Glutamatergic neuron (in vitro differentiated cells): ENCODE data around the gene FARP1. TPM values are rescaled to one million over a fixed set of nuclear protein-coding genes. Genes with fewer than 3 reads are reported as not detected.

Source experiments
- DNase-seq: peaks from one replicate; pipeline ENCODE4 v3.0.0; 2022
- H3K27ac Mint-ChIP-seq: one replicate; pipeline ENCODE4 v1.8.0; 2020; ENCODE audit warnings: mild to moderate bottlenecking, mixed read lengths, inconsistent platforms; ENCODE audit not compliant: unreplicated experiment
- H3K27me3 Mint-ChIP-seq: one replicate; pipeline ENCODE4 v1.8.0; 2020; ENCODE audit warnings: mild to moderate bottlenecking, moderate library complexity, mixed read lengths, inconsistent platforms; ENCODE audit not compliant: unreplicated experiment
- H3K36me3 Mint-ChIP-seq: one replicate; pipeline ENCODE4 v1.8.0; 2020; ENCODE audit warnings: mild to moderate bottlenecking, mixed read lengths, inconsistent platforms; ENCODE audit not compliant: unreplicated experiment
- H3K4me1 Mint-ChIP-seq: one replicate; pipeline ENCODE4 v1.8.0; 2020; ENCODE audit warnings: mild to moderate bottlenecking, low read depth, mixed read lengths, inconsistent platforms; ENCODE audit not compliant: unreplicated experiment
- H3K4me3 Mint-ChIP-seq: one replicate; pipeline ENCODE4 v1.8.0; 2020; ENCODE audit warnings: mild to moderate bottlenecking, mixed read lengths, inconsistent platforms; ENCODE audit not compliant: unreplicated experiment
- H3K9me3 Mint-ChIP-seq: one replicate; pipeline ENCODE4 v1.8.0; 2020; ENCODE audit warnings: mild to moderate bottlenecking, moderate library complexity, mixed read lengths, inconsistent platforms; ENCODE audit not compliant: unreplicated experiment
- total RNA-seq: library from RNA; stranded (reverse); fragmentation: NEBNext Ultra II Directional; extraction: Animal tissue kit (Norgen Biotek cat#: 25700); gene quantifications from one replicate; pipeline ENCODE4 v1.2.1, GENCODE V29; 2021; ENCODE audit not compliant: unreplicated experiment
- TF ChIP-seq, protein P1 (sequence below): fragments of 200-600 bp; sonication (generic); IDR thresholded peaks from one replicate; pipeline ENCODE4 v1.5.0; 2021; ENCODE audit not compliant: partially characterized antibody, unreplicated experiment

The FARP1 gene
- total RNA-seq, 1 donor from 2014 or later: 233 TPM

DNA sequence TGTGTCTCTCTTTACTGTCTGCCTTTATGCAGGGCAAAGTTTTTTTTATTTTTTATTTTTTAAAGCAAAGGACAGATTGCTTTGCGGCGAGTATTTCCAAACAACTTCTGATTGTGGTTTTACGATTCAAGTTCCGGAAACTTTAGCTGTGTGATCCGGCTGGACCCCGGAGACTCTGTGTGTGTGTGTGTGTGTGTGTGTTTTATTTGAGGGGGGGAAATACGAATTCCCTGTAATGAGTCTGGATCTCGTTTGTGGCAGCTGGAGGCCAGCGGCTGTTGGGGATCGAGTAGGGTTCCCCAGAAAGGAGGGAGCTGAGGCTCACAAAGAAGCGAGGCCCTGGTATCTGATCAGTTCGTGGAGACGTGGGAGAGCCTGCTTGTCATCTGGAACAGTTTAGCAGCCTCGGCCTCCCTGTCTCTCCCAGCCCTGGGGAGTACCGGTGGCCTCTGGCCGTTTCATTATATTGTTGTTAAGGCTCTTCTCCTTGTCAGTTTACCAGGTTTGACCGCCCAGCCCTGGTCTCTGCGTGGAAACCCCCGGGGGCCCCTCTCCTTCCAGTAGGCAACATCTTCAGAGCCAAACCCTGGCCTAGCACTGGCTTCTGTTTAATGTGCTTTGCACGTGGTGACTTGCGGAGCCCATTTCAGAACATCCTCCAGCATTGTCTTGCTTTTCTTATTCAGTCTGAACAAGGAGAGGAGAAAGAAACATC, 1.3 kb downstream of the FARP1 start:
- peak; percentile 46 for DNase-seq
- H3K27ac Mint-ChIP-seq: peak overlapping the region; percentile 97
- H3K4me3 Mint-ChIP-seq: peak overlapping the region; percentile 92
- no peaks in the 10 kb centered on the region for H3K36me3 Mint-ChIP-seq
- TF ChIP-seq, protein P1, sequence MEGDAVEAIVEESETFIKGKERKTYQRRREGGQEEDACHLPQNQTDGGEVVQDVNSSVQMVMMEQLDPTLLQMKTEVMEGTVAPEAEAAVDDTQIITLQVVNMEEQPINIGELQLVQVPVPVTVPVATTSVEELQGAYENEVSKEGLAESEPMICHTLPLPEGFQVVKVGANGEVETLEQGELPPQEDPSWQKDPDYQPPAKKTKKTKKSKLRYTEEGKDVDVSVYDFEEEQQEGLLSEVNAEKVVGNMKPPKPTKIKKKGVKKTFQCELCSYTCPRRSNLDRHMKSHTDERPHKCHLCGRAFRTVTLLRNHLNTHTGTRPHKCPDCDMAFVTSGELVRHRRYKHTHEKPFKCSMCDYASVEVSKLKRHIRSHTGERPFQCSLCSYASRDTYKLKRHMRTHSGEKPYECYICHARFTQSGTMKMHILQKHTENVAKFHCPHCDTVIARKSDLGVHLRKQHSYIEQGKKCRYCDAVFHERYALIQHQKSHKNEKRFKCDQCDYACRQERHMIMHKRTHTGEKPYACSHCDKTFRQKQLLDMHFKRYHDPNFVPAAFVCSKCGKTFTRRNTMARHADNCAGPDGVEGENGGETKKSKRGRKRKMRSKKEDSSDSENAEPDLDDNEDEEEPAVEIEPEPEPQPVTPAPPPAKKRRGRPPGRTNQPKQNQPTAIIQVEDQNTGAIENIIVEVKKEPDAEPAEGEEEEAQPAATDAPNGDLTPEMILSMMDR: no peak
- peaks cover 15% of the 10 kb centered on the region for H3K27me3 Mint-ChIP-seq
- H3K9me3 Mint-ChIP-seq: peaks cover 16% of the 10 kb centered on the region
- H3K4me1 Mint-ChIP-seq: peaks cover 24% of the 10 kb centered on the region

DNA sequence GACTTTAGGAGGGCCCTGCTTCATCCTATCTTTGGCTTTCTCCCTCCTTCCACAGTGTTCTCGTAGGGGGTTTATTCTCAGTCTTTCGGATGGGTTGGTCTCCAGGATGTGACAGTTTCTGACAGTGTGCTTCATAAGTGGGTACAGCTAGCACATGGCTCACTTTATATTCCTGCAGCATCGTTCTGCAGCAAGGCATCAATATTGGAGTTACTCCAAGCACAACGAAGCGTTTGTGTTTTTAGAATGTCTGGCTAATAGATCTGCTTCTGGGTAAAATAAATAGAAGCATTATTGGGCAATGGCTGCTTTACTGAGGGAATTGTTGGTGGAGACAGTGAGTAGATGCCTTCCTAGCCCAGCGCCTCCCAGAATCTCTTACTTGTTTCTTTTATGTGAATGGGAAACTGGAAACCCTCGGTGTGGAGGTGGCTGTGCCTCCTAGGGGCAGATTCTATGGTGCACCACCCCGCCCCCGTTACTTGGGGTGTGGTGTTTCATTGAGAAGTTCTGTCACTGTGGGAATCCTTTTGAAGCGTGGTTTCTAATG, 2.0 kb downstream of the FARP1 start:
- TF ChIP-seq, protein P1: no peak
- peak; percentile 57 for DNase-seq
- H3K4me3 Mint-ChIP-seq: peak overlapping the region; percentile 92
- H3K9me3 Mint-ChIP-seq: peaks cover 16% of the 10 kb centered on the region
- H3K4me1 Mint-ChIP-seq: peaks cover 24% of the 10 kb centered on the region
- peak overlapping the region; percentile 97 for H3K27ac Mint-ChIP-seq
- peaks cover 15% of the 10 kb centered on the region for H3K27me3 Mint-ChIP-seq
- H3K36me3 Mint-ChIP-seq: no peaks in the 10 kb centered on the region

DNA sequence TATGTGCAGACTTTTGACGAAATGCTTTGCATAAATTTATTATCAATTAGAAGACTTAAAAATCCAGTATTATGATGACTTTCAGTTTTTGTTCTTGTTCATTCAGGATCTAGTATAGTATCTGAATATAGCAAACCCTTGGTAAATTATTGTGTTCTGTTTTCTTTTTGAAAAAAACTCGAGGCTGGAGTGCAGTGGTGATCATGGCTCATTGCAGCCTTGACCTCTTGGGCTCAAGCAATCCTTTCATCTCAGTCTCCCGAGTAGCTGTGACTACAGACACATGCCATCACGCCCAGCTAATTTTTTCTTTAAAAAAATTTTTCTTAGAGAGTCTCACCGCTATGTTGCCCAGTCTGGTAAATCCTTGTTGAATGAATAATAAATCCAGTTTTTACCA, 4.6 kb downstream of the FARP1 start:
- no peak for DNase-seq
- no peak overlapping the region for H3K27ac Mint-ChIP-seq
- peaks cover 39% of the 10 kb centered on the region for H3K4me1 Mint-ChIP-seq
- TF ChIP-seq, protein P1: peak; percentile 16
- H3K9me3 Mint-ChIP-seq: peaks cover 13% of the 10 kb centered on the region
- peak overlapping the region; percentile 15 for H3K4me3 Mint-ChIP-seq
- H3K36me3 Mint-ChIP-seq: no peaks in the 10 kb centered on the region
- peaks cover 9% of the 10 kb centered on the region for H3K27me3 Mint-ChIP-seq

DNA sequence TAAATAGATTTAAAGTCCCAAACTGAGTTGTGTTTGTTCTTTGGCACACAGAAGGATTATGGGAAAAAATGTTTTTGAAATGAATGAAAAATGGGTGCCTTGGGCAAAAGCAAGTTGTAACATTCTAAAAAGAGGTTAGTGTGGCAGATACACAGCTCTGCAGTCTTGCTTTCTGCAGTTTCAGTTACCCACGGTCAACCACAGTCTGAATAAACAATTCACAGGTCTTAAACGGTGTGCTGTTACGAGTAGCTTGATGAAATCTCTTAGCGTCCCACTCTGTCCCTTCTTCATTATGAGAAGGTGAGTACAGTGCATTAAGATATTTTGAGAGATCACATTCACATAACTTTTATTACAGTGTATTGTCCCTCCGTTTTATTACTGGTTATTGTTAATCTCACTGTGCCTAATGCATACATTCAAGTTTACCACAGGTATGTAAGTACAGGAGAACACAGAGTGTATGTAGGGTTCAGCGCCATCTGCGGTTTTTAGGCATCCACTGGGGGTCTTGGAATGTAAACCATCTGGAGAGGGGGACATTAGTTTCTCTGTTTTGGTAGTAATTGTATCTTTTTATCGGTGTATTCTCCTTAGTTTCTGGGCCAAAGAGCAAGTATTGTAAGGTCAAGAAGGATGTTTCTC, 8.1 kb downstream of the FARP1 start:
- Mint-ChIP-seq H3K27ac (no peak overlapping the region), H3K4me1 (peaks cover 36% of the 10 kb centered on the region), H3K4me3 (no peak overlapping the region), H3K27me3 (no peaks in the 10 kb centered on the region), H3K9me3 (no peaks in the 10 kb centered on the region), H3K36me3 (no peaks in the 10 kb centered on the region)
- DNase-seq: no peak
- TF ChIP-seq, protein P1: no peak
